GM21360 (cell line): ENCODE results near the gene TNFRSF14.

Experiments used
- ATAC-seq: cut with Tn5 transposase; IDR thresholded peaks from one replicate; pipeline ENCODE4 v1.9.1; 2021; ENCODE audit warnings: mild to moderate bottlenecking, moderate library complexity; ENCODE audit not compliant: unreplicated experiment

TNFRSF14 gene

DNA sequence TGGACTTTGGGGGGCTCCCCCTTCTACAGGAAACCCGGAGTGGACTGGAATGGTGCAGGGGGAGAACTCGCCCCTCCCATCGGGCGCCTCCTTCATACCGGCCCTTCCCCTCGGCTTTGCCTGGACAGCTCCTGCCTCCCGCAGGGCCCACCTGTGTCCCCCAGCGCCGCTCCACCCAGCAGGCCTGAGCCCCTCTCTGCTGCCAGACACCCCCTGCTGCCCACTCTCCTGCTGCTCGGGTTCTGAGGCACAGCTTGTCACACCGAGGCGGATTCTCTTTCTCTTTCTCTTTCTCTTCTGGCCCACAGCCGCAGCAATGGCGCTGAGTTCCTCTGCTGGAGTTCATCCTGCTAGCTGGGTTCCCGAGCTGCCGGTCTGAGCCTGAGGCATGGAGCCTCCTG, at the start of gene TNFRSF14:
TNFRSF14 (plus strand) TSS at position 95 of the 401 bp plus-strand sequence; CDS start at position 389, 294 bp downstream.
- ATAC-seq = peak; percentile 22

DNA sequence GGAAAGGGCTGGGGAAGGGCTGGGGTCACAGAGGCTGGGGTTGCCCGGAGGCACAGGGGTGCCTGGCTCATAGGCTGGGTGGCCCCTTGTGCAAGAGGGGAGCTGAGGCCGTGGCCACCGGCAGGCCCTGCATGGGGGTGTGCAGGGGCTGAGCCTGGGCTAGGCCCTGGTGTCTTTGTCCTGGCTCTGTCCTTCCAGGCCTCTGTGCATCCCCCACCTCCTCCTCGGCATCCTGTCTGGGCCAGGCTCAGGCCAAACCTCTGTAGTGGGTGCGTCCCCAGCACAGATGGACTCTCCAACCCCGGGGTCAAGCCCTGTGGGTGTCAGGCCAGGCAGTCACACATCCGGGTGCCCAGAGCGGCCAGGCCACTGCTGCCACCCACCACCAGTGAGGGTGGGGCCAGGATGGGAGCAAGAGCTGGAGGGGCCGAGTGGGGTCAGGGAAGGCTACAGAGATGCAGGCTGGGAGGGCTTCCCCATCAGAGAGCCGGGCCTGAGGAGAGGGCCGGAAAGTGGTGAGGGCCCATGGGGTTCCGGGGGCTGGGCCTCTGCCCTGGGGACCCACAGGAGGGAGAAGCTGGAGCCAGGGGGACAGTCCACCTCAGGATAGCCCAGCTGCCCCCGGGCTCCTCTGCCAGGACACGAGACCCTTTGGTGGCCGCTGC, 49.1 kb upstream of the TNFRSF14 start:
- ATAC-seq = no peak

DNA sequence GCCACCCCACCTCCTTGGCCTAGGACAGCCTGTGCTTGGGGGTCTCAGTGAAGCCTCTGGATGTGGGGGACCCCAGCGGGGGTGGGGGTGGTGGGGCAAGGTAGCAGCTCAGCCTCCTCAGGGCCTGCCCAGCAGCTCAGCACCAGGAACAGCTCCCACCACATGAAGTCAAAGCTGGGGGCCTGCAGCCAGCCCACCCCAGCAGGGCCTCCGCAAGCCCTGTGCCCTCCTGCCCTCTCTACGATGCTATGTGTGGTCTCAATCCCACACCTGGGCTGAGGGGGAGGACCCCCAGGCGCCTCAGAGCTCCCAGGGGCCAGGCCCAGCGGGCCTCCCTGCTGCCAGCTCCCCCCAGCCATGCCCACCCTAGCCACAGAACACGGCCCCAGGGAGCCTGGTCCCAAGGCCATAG, 48.4 kb upstream of the TNFRSF14 start:
- no peak for ATAC-seq

DNA sequence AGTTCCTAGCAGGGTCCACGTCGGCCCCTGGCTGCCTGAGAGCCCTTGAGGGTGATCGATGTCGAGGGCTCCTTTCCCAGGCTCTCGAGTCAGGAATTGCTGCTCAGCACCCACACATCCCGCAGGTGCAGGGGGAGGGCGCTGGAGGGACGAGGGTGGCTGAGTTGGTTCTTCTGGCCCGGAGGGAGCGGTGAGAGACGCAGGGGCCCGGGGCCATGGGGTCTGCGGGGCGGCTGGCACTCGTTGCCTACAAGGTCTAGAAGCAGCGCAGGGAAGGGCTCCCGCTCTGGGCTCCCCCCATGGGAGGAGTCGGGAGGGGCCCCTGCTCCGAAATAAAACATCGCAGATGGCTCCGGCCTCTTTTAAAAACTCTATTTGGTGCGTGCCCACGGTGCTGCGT, 48.0 kb upstream of the TNFRSF14 start:
- ATAC-seq = no peak

DNA sequence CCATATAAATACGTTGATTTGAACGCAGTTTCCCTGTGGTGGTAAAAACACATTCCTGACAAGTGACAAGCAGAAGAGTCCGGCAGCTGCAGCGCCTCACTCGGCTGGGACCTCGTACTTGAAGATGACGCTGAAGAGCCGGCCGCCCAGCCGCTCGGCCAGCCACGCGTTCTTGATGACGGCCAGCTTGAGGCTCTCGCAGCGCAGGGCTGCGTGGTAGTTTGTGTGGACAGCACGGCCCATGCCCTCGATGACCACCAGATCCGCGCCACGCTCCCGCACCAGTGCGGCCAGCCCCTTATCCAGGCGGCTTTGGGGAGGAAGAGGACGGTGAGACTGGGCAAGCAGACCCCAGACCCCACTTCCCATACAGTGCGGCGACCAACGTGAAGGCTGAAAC, 47.4 kb upstream of the TNFRSF14 start:
- ATAC-seq = no peak

DNA sequence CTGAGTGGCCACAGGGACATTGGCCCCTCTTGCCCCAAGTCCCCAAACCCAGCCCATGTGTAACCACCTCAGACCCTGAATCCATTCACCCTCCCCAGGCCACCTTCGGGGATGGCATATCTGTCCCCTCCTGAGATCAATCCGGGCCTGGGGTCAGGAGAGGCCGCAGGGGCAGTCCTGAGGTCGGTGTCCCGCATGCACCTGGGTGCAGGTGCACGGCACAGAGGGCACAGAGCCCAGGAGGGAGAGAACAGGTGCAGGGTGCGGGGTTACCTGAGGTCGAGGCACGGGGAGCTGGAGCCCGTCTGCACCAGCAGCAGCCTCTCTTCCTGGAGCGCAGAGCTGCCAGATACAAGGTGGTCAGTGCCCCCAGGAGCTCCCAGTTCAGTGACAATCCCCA, 46.6 kb upstream of the TNFRSF14 start:
- no peak for ATAC-seq

DNA sequence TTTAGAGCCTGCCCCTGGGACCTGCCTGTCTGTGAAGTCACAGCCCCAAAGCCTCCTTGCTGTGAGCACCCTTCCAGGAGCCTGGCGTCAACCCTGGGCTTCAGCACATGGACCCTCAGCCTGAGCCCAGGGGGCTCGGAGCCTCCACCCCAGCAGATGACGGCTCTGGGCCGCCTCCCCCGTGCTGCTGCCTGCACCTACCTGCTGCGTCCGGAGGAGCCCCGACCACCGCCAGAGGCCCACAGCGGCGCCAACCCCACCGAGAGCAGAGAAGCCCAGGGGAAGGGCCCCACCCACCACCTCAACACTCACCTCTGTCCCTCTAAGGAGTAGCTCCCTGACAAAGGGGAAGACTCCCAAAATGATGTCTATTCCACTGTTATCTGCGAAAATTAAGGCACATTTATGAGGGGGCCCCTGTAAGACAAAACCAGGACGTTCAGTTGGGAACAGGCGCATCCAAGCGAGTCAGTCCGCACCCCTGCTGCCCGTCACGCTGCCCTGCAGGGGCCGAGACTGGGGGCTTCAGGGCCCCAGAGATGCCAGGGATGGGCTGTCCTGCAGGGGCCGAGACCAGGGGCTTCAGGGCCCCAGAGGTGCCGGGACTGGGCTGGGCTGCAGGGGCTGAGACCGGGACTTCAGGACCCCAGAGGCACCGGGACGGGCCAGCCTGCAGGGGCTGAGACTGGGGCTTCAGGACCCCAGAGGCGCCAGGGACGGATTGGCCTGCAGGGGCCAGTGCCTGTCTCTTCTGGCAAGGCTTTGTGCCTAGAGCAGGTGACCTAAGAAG, 45.6 kb upstream of the TNFRSF14 start:
- no peak for ATAC-seq

DNA sequence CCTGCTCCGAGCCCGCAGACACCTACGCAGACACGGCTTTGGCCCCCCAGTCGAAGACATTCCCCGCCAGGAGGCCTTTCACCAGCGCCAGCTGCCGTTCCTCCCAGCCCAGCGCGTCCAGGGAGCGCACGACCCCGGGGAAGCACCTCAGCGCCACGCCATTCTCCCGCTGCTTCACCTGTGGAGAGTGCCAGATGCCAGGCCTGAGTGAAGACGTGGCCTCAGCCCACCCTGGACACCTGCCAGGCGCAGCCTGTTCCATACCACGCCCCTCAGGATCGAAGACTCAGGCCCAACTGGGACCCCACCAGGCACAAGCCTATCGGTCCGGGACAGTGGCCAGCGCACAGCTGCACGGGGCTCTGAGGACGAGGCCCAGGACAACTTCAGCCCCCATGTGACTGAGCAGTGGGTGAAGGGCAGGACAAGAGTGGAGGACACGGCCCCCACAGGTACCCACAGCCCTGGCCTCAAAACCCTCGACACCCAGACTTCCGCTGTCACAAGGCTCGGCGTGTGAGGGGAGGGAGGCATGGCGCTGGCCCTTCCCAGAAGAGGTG, 43.2 kb upstream of the TNFRSF14 start:
- ATAC-seq = no peak

DNA sequence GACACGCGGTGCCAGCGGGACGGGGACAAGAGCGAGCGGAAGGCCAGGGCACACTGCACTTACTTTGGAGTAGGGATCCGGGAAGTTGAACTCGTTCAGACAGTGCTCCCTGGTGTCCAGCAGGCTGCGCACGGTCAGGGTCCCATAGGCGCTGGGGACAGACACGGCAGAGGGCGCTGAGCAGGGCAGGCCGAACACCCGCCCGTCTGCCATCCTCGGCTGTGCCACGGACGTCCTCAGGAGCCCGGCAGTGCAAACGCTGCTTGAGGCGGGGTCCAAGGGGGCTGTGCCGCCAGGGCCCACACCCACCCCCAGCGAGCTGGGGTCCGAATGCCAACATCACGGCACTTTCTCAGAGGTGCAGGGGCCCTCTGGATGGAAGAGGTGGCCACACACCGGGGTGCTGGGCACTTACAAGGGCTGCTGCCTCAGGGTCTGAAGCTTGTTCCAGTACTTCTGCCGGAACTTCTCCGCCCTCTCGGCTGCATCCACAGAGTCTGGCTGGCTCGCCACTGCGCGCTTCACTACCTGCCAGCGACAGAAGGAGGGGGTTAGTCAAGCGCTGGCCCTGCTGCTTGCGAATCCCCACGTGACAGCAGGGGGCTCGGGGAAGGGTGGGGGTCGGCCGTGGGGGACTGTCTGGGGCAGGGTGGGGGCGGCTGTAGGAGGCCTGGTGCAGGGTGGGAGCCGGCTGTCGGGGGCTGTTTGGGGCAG, 42.1 kb upstream of the TNFRSF14 start:
- no peak for ATAC-seq

DNA sequence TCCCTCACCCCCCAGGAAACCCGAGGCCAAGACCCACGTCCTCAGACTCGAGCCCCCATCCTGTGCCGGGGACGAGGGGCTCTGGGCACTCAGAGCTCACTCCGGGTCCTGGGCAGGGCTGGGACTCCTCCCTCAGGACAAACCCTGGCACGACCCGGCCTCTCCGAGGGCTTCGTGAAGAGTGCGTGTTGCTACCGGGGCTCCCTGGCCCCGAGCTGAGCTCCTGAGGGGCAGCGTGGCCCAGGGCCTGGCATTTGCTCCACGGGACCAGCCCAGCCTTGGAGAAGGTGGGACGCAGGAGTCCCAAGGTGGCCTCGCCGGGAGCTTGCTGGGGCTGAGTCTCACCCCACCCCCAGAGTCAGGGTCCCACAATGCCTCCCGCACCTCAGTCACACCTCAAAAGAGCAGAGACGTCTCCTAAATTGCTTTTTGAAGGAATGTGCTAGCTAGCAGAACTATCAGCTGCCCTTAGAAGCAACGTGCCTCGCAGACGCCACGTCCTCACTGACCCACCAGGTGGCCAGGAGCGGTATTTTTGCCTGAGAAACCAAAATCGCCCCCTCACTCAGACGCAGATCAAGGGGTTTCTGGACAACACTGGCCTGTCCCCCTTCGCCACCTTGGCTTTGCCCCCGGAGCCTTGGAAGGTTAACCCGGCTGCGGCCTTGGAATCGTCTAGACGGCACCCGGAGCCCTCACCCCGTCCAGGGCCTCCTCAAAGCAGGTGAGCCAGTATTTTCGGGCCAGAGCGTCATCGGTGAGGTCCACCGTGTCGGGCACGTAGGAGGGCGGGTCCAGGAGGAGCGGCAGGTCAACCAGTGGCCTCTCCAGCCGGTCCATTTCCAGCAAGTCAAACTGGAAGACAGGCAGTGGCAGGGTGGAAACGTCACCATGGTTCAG, 41.1 kb upstream of the TNFRSF14 start:
- ATAC-seq = no peak

DNA sequence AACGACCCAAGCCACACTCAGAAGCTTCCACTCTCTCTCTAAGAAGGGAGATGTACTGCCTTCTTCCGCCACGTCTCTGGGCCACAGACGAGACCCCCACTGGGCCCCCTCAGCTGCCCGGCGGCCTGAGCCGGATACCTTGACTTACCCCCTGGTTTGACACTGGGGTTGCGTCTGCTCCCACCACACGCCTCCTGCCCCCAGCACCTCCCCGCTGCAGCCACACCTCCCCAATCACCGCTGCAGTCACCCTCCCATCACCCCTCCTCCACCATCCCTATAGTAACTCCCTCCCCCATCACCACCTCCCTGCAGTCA, 40.4 kb upstream of the TNFRSF14 start:
- ATAC-seq = no peak

DNA sequence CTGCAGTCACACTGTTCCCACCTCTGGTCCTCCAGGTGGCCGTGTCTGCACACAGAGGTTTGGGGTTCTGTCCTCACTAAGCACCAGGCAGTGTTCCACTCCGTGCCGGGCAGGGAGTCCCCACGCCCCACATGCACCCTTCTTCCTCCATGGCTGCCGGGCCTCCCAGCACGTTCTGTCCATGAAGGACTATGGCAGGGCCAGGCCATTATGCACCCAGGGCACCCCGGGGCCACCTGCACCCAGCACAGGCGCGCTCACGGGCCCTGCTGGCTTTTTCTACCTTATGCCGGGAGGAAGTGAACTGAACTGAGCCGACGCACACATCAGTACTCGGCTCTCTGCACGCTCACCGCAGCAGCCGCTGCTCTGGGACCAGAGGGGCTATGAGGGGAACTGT, 40.0 kb upstream of the TNFRSF14 start:
- ATAC-seq = no peak

DNA sequence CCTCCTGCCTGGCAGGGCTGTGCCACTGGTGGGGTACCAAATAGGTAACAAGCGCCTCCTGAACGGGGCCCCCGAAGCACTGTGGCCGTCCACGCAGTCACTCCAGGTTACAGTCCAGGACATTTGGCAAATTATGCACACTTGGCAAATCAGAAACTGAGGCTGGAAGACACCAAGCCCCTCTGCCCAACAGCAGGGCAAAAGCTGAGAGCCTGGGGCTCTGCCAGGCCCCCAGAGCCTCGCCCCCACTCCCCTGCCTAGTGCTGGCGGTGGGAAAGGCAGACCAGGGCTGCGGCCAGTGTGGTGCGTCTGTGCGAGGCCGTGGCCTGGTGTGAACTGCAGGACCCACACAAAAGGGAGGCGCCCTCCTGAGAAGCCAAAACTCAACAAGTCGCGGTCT, 39.2 kb upstream of the TNFRSF14 start:
- no peak for ATAC-seq

DNA sequence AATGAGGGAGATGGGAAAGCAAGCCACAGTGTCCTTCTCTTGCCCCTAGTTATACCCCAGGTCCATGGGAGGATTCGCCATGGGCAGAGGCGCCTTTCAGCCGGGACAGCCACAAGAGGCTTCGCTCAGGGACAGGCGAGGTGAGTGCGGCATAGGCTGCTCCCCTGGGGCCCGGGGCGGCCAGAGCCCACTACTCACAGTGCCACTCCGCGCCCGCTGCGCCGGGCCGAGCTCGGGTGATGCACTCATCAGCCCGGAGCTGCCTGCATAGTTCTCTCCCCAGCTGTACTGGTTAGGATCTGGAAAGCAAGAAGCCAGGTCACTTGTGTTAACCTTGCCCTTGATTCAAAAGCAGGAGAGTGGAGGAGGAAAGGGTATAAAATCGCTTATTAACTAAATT, 38.2 kb upstream of the TNFRSF14 start:
- ATAC-seq = no peak

DNA sequence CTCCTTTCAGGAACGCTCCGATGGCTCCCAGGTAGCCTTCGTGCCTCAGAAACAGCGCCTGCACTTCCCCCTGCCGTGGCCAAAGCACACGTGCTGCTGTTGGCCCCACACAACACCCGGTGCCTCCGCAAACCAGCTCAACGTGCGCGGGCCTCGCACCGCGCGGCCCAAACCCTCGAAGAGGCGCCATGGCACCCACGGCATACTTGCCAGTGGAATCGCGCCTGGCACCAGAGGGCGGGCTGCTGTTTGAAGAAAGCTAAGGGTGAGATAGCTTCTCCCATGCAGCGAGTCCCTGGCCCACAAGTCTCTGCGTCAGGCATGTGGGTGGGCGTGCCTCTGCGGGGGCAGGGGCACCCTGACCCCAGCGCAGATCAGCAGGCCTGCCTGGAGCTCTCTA, 37.6 kb upstream of the TNFRSF14 start:
- ATAC-seq = no peak

DNA sequence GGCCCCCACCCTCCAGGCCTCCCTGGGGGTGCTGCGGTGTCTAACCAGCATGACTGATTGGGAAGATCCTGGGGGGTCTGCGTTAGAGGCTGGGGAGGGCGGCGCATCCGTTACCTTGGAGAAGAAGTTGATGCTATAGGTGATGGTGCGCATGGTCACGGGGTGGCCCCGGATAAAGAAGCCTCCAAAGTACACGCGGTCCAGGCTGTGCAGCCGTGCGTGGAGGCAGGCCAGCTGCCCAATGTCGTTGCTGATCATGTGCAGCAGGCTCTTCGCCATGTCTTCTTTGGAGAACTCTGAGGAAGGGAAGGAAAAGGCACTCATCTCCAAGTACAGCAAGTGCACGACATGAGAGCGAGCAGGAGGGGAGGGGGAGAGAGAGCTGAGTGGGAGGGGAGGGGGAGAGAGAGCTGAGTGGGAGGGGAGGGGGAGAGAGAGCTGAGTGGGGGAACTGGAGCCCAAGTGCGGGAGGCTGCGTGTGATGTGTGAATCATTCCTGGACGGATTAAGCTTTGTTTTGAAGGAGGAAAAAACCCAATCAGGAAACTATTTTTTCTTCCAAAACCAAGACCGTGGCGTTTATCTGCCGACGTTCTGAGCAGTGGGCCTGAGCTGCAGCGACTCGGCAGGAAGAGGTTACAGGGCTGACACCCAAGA, 37.0 kb upstream of the TNFRSF14 start:
- ATAC-seq = no peak

DNA sequence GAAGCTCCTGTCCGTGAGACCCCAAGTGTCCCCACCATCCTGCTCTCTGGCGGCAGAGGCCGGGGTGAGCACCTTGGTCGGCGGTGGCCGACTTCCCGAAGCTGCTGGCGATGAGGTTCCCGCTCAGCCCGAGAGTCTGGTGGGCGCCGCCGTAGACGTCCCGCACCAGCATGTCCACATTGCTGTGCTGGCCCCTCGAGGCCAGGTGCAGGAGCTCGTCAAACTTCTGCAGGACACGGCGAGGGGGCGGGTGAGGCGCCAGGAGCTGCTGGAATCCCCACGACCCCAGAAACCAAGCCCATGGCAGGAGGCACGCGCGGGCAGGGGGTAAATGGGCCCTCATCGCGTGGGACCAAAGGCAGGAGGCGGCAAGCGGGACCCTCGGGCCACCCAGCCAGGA, 36.4 kb upstream of the TNFRSF14 start:
- ATAC-seq = no peak

DNA sequence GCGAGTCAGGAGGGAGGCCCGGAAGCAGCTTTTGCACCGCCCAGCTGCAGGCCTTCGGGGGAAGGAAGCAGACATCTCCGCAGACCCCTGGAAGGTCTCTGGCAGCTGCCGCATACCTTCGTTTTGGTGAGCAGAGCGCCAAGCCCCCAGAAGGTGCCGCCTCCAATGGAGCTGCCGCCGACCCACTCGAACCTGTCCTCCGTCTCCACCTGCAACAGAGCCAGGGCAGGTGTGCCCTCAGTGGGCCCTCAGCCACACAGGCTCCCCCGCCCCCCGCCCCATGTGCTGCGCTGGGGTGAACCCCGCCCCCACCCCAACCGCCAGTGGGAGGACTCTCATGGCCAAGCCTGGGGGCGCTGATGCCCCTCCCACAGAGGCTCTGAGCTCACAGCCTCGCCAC, 36.0 kb upstream of the TNFRSF14 start:
- no peak for ATAC-seq

DNA sequence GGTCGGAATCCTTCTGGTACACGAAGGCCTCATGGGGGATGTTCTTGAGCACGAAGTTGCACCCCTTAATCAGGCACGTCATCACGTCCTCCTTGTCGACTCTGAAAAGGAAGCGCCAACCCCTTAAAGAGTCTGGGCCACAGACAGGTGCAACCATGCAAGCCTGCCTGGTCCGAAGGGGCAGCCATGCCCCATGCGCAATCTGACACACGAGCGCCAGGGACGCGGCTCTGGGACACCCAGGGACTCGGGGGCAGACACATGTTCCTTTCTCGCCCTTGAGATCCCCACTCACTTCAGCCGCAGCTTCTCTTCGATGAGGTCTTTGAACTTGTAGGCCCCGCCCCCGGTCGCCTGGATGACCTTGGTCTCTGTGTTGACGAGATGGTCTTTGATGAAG, 35.4 kb upstream of the TNFRSF14 start:
- no peak for ATAC-seq

DNA sequence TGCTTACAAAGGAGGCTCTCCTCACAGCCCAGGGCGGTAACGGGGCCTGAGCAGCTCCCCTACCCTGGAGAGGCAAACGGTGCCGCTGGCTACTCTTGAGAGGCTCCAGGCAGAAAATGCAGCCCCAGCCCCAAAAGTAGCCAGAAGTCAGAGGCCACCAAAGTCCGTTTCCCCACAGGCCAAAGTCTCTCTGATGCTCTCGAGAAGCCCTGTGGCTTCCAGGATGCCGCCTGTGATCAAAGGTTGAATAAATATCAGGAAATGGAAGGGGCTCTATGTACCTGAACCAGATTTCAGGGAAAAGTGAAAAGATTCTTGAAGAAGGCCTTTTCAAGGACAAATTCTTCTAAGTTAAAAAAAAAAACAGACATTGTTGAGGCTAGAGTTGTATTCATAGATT, 33.9 kb upstream of the TNFRSF14 start:
- no peak for ATAC-seq
